HepG2 (cell line): ENCODE data around the gene FAM131C. TPM values are rescaled to one million over a fixed set of nuclear protein-coding genes. Genes with fewer than 3 reads are reported as not detected.

Source experiments
- ATAC-seq: fragments of 200-7000 bp; cut with Tn5 transposase; 3 replicates; pipeline ENCODE4 v1.9.1; 2020; ENCODE audit warnings: mild to moderate bottlenecking, moderate library complexity
- BruUV-seq: library from RNA; stranded (reverse); fragments of 400-500 nt; replicated peaks from 2 replicates; lab custom pipeline; 2021; lab: Mats Ljungman, UMichigan
- CTCF ChIA-PET: fragments of 300-600 bp; formaldehyde crosslinking; extraction: SDS; loops from one replicate; lab custom pipeline; 2021; ENCODE audit warnings: low total read pairs, inconsistent platforms, low intra/inter-chr PET ratio; lab: Yijun Ruan, JAX
- POLR2A ChIA-PET: fragments of 350-600 bp; sonication (Branson Sonifier 250); formaldehyde crosslinking; loops from one replicate; lab custom pipeline; 2020; ENCODE audit warnings: antibody characterized with exemption, inconsistent platforms; lab: Yijun Ruan, JAX
- DNase-seq: peaks from one replicate; pipeline ENCODE4 v3.0.0-alpha.2; 2015; ENCODE audit warnings: low spot score
- FAIRE-seq: peaks from 3 replicates; lab custom pipeline; 2011; peaks lifted over from hg19 to GRCh38; lab: Jason Lieb, UNC
- H2AFZ ChIP-seq: one replicate; pipeline ENCODE4 v1.6.1; 2011; ENCODE audit warnings: low read length, inconsistent platforms
- H3K27ac ChIP-seq: fragments of 300-600 bp; 3 replicates; pipeline ENCODE4 v1.8.0; 2011; ENCODE audit warnings: mixed run types, mild to moderate bottlenecking, mixed read lengths, low read length, inconsistent platforms; ENCODE audit not compliant: insufficient read depth; ENCODE audit errors: extremely low read length
- H3K27me3 ChIP-seq, 2 experiments: fragments of 200-600 bp in 1 of 2; 2 replicates in 1 of 2; 3 replicates in 1 of 2; pipeline versions ENCODE4 v1.6.0 to v1.8.0; 2011; ENCODE audit warnings: low read length in 2 of 2, mild to moderate bottlenecking in 2 of 2, moderate library complexity in 2 of 2, inconsistent platforms in 1 of 2; ENCODE audit not compliant: insufficient read depth in 2 of 2, control insufficient read depth in 1 of 2
- H3K36me3 ChIP-seq, 2 experiments: fragments of 200-600 bp in 1 of 2; replicated peaks in 1 of 2; 2 replicates in 1 of 2; 3 replicates in 1 of 2; pipeline versions ENCODE4 v1.5.1 to v1.8.0; 2011; ENCODE audit warnings: low read length in 2 of 2, inconsistent platforms in 1 of 2; ENCODE audit not compliant: insufficient read depth in 2 of 2, control insufficient read depth in 1 of 2
- H3K4me1 ChIP-seq: 2 replicates; pipeline ENCODE4 v1.5.1; 2012; ENCODE audit warnings: low read length, inconsistent platforms; ENCODE audit not compliant: insufficient read depth
- H3K4me2 ChIP-seq: 2 replicates; pipeline ENCODE4 v1.6.0; 2011; ENCODE audit warnings: low read depth, low read length, inconsistent platforms
- H3K4me3 ChIP-seq, 3 experiments: fragments of 200-600 bp in 1 of 3; sonication (generic), shearing (Covaris generic) in 1 of 3; replicated peaks in 1 of 3; 2 replicates each; pipeline ENCODE4 v1.5.1; 2011 to 2016; ENCODE audit warnings: low read length in 3 of 3, inconsistent platforms in 2 of 3, low read depth in 2 of 3, mild to moderate bottlenecking in 2 of 3, control low read depth in 1 of 3, mixed read lengths in 1 of 3; ENCODE audit not compliant: insufficient read depth in 1 of 3
- H3K79me2 ChIP-seq: one replicate; pipeline ENCODE4 v1.6.1; 2011; ENCODE audit warnings: low read length, inconsistent platforms; ENCODE audit not compliant: insufficient read depth
- H3K9ac ChIP-seq: 2 replicates; pipeline ENCODE4 v1.6.0; 2011; ENCODE audit warnings: mild to moderate bottlenecking, low read depth, low read length, inconsistent platforms; ENCODE audit not compliant: insufficient read depth
- H3K9me3 ChIP-seq: 2 replicates; pipeline ENCODE4 v1.5.1; 2012; ENCODE audit warnings: mild to moderate bottlenecking, low read length
- H4K20me1 ChIP-seq: 2 replicates; pipeline ENCODE4 v1.6.0; 2011; ENCODE audit warnings: inconsistent platforms, mild to moderate bottlenecking, low read length, moderate library complexity; ENCODE audit not compliant: insufficient read depth
- ARID4A ChIP-seq: sonication (generic); formaldehyde crosslinking; IDR thresholded peaks from 2 replicates; pipeline ENCODE4 v1.5.0; 2020; ENCODE audit warnings: mild to moderate bottlenecking, missing genetic modification reagents, borderline replicate concordance
- GLI4 ChIP-seq: sonication (generic); formaldehyde crosslinking; IDR thresholded peaks from 2 replicates; pipeline ENCODE4 v1.5.1; 2020; ENCODE audit warnings: missing genetic modification reagents, mild to moderate bottlenecking, moderate library complexity, borderline replicate concordance
- GPN1 ChIP-seq: sonication (generic); formaldehyde crosslinking; IDR thresholded peaks from 2 replicates; pipeline ENCODE4 v1.5.1; 2020; ENCODE audit warnings: missing genetic modification reagents, borderline replicate concordance
- GTF3A ChIP-seq: sonication (generic); formaldehyde crosslinking; conservative IDR thresholded peaks from 2 replicates; pipeline ENCODE4 v1.4.0; 2020; ENCODE audit warnings: mild to moderate bottlenecking, missing genetic modification reagents
- HMGA1 ChIP-seq: sonication (generic); formaldehyde crosslinking; conservative IDR thresholded peaks from 2 replicates; pipeline ENCODE4 v1.4.0; 2020; ENCODE audit warnings: missing genetic modification reagents
- HNF4A ChIP-seq: sonication (generic); formaldehyde crosslinking; IDR thresholded peaks from 2 replicates; pipeline ENCODE4 v1.4.0; 2020; ENCODE audit warnings: missing genetic modification reagents
- LCORL ChIP-seq, 2 experiments: fragments of 450-650 bp in 1 of 2; sonication (generic) in 1 of 2; formaldehyde crosslinking in 1 of 2; IDR thresholded peaks; 2 replicates each; pipeline versions ENCODE4 v1.5.0 to v1.6.1; 2017 to 2020; ENCODE audit warnings: antibody characterized with exemption in 1 of 2, missing genetic modification reagents in 1 of 2
- RAD21 ChIP-seq: fragments of 450-650 bp; formaldehyde crosslinking; IDR thresholded peaks from 2 replicates; pipeline ENCODE4 v1.5.0; 2020; ENCODE audit warnings: mild to moderate bottlenecking
- SRY ChIP-seq: sonication (generic); formaldehyde crosslinking; IDR thresholded peaks from 2 replicates; pipeline ENCODE4 v1.8.0; 2022; ENCODE audit warnings: mild to moderate bottlenecking, missing genetic modification reagents
- TEAD3 ChIP-seq: optimal IDR thresholded peaks from 2 replicates; pipeline ENCODE3; 2016; ENCODE audit warnings: borderline replicate concordance
- ZNF672 ChIP-seq: sonication (generic); formaldehyde crosslinking; IDR thresholded peaks from 2 replicates; pipeline ENCODE4 v1.8.1; 2022; ENCODE audit warnings: missing genetic modification reagents
- WGBS: methylation state at CpG from one replicate; pipeline ENCODE4 v1.1.6; 2017; ENCODE audit warnings: low lambda C conversion rate; 5-methylcytosine and 5-hydroxymethylcytosine counted together
- in situ Hi-C: cut with HindIII; loops from 2 replicates; pipeline ENCODE4 v1.10.0; 2017; ENCODE audit warnings: low pct_unique_long_range_greater_than_20kb; ENCODE audit not compliant: extremely low pct_ligation_motif_present
- intact Hi-C: fragments of 100-400 bp; cut with micrococcal nuclease; formaldehyde crosslinking; loops from one replicate; pipeline ENCODE4 v1.10.0; 2022; ENCODE audit not compliant: unreplicated experiment
- polyA plus RNA-seq, 8 experiments: library from polyadenylated mRNA; depleted of rRNA in 3 of 8; stranded (reverse) in 7 of 8; unstranded in 1 of 8; fragments of >200 nt; fragmentation: Illumina TruSeq in 4 of 8; extraction: Trizol in 4 of 8; gene quantifications; 2 replicates each; pipeline versions ENCODE4 v1.2.1 to v1.2.3, GENCODE V29; 2011 to 2016; ENCODE audit warnings: low read depth in 4 of 8, missing spikeins in 1 of 8, mixed read lengths in 1 of 8; ENCODE audit not compliant: insufficient read depth in 1 of 8
- total RNA-seq, 5 experiments: library from RNA; depleted of rRNA; stranded (reverse); fragments of >200 nt; fragmentation: Illumina TruSeq; extraction: Trizol; gene quantifications; 2 replicates each; pipeline ENCODE4 v1.2.3, GENCODE V29; 2016; ENCODE audit warnings: low read depth in 1 of 5
- TF ChIP-seq, protein P1 (sequence below): sonication (generic); formaldehyde crosslinking; IDR thresholded peaks from 2 replicates; pipeline ENCODE4 v1.4.0; 2020; ENCODE audit warnings: missing genetic modification reagents
- TF ChIP-seq, protein P2 (sequence below): sonication (generic); formaldehyde crosslinking; IDR thresholded peaks from 2 replicates; pipeline ENCODE4 v1.4.0; 2020; ENCODE audit warnings: missing genetic modification reagents

The FAM131C gene
- total and polyA plus RNA-seq, 2 of the 13 experiments (the other 11 are each of a cell fraction or from before 2014, with no cell fraction given), result 0.07 TPM; not detected in 1

- Histone ChIP-seq H3K4me2 (peak overlapping the region; percentile 41), H2AFZ (no peak overlapping the region), H3K9ac (no peak overlapping the region), H3K4me1 (peaks cover 54% of the 10 kb centered on the region), H3K9me3 (no peaks in the 10 kb centered on the region), H3K36me3 (no peaks in the 10 kb centered on the region), H4K20me1 (no peaks in the 10 kb centered on the region), H3K27ac (no peak overlapping the region), H3K27me3 (peaks cover 0 to 32% of the 10 kb centered on the region in 2 experiments), H3K4me3 (no peak overlapping the region), H3K79me2 (no peaks in the 10 kb centered on the region)
- FAIRE-seq (peak; percentile 44), ATAC-seq (peak; percentile 29), DNase-seq (peak; percentile 44)
- in situ Hi-C loops, result loop anchor here (5.0 kb wide), 2 partner anchors 105 to 165 kb away; no protein-coding TSS in a partner anchor
- POLR2A ChIA-PET, result interaction anchor here (1.2 kb wide), 1 partner anchor 66 kb away, joined by 3 read pairs; no protein-coding TSS in a partner anchor
- BruUV-seq, result no TSS peak
- intact Hi-C loops, result loop anchor here (2.0 to 10.0 kb wide), 3 partner anchors 67 to 167 kb away; partner anchors contain the start of gene CPLANE2
- CTCF ChIA-PET, result interaction anchor here (0.8 to 1.7 kb wide), 3 partner anchors 110 to 167 kb away, joined by 3 to 9 read pairs (median 5); no protein-coding TSS in a partner anchor
- WGBS, result 5% methylated on average over 12 of the region's 12 CpGs
- TF ChIP-seq, protein P1, sequence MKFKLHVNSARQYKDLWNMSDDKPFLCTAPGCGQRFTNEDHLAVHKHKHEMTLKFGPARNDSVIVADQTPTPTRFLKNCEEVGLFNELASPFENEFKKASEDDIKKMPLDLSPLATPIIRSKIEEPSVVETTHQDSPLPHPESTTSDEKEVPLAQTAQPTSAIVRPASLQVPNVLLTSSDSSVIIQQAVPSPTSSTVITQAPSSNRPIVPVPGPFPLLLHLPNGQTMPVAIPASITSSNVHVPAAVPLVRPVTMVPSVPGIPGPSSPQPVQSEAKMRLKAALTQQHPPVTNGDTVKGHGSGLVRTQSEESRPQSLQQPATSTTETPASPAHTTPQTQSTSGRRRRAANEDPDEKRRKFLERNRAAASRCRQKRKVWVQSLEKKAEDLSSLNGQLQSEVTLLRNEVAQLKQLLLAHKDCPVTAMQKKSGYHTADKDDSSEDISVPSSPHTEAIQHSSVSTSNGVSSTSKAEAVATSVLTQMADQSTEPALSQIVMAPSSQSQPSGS (CRISPR knock-in tag), result no peak
- no peak for TF ChIP-seq HMGA1 (CRISPR knock-in tag)
- no peak for TF ChIP-seq GPN1 (CRISPR knock-in tag)
- TF ChIP-seq TEAD3 (CRISPR knock-in tag), result peak; percentile 41
- TF ChIP-seq HNF4A (CRISPR knock-in tag), result peak; percentile 63
- no peak for TF ChIP-seq LCORL (IDR thresholded peaks at IDR 0.05)
- peak; percentile 35; the same call in 1 of the 2 replicates for TF ChIP-seq LCORL (CRISPR knock-in tag; IDR thresholded peaks at IDR 0.05)
- TF ChIP-seq, protein P2, sequence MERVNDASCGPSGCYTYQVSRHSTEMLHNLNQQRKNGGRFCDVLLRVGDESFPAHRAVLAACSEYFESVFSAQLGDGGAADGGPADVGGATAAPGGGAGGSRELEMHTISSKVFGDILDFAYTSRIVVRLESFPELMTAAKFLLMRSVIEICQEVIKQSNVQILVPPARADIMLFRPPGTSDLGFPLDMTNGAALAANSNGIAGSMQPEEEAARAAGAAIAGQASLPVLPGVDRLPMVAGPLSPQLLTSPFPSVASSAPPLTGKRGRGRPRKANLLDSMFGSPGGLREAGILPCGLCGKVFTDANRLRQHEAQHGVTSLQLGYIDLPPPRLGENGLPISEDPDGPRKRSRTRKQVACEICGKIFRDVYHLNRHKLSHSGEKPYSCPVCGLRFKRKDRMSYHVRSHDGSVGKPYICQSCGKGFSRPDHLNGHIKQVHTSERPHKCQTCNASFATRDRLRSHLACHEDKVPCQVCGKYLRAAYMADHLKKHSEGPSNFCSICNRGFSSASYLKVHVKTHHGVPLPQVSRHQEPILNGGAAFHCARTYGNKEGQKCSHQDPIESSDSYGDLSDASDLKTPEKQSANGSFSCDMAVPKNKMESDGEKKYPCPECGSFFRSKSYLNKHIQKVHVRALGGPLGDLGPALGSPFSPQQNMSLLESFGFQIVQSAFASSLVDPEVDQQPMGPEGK (CRISPR knock-in tag), result 0 out of 2 replicates have a peak, but pooled peaks have one; percentile 27
- TF ChIP-seq GTF3A (CRISPR knock-in tag), result no peak
- TF ChIP-seq SRY, result no peak
- peak; percentile 19; the same call in 1 of the 2 replicates for TF ChIP-seq ARID4A (CRISPR knock-in tag)
- TF ChIP-seq GLI4 (CRISPR knock-in tag), result no peak
- TF ChIP-seq RAD21 (CRISPR knock-in tag), result no peak
- no peak for TF ChIP-seq ZNF672 (CRISPR knock-in tag)
Measured at GRCh38 chr1:16077406-16078245, 4.2 kb upstream of the FAM131C start.
